HCT116 (cell line): ENCODE data around the gene PIGQ.

ENCODE experiments used
- CEBPB ChIP-seq: IDR thresholded peaks from 2 replicates; pipeline ENCODE4 v1.6.1; 2012; ENCODE audit warnings: low read depth
- CTCF ChIP-seq, 3 experiments: fragments of 200-600 bp in 1 of 3; sonication (generic) in 1 of 3; IDR thresholded peaks in 2 of 3; conservative IDR thresholded peaks in 1 of 3; 2 replicates each; pipeline ENCODE4 v1.5.1; 2012 to 2017; ENCODE audit warnings: low read depth in 2 of 3, low read length in 2 of 3, antibody characterized with exemption in 1 of 3, borderline replicate concordance in 1 of 3, control low read depth in 1 of 3, mild to moderate bottlenecking in 1 of 3, mixed read lengths in 1 of 3, mixed run types in 1 of 3, moderate library complexity in 1 of 3; ENCODE audit not compliant: insufficient read depth in 1 of 3
- ELF1 ChIP-seq: IDR thresholded peaks from 2 replicates; pipeline ENCODE4 v1.6.1; 2012; ENCODE audit warnings: low read depth, borderline replicate concordance
- EZH2 ChIP-seq: fragments of 200-600 bp; sonication (generic); IDR thresholded peaks from 2 replicates; pipeline ENCODE4 v1.6.1; 2017; ENCODE audit warnings: antibody characterized with exemption, mixed run types
- EZH2phosphoT487 ChIP-seq: fragments of 200-600 bp; IDR thresholded peaks from 2 replicates; pipeline ENCODE4 v1.6.1; 2018; ENCODE audit warnings: antibody characterized with exemption, borderline replicate concordance
- RAD21 ChIP-seq: IDR thresholded peaks from 2 replicates; pipeline ENCODE4 v1.6.1; 2012; ENCODE audit warnings: low read depth, mild to moderate bottlenecking
- ZFX ChIP-seq: fragments of 450-650 bp; IDR thresholded peaks from 2 replicates; pipeline ENCODE4 v1.6.1; 2017

GRCh38 chr16:609316-609715 lies 39.5 kb downstream of the PIGQ start:
- no peak for TF ChIP-seq CTCF (IDR thresholded peaks at IDR 0.05 in 2 of 3, conservative IDR thresholded peaks at IDR 0.05 in 1 of 3; ENCODE audit: borderline replicate concordance in 1 of 3, insufficient read depth in 1 of 3, low read depth in 2 of 3, low read length in 2 of 3)
- no peak for TF ChIP-seq EZH2phosphoT487
- TF ChIP-seq ZFX = no peak
- TF ChIP-seq RAD21 = no peak
- TF ChIP-seq EZH2 = no peak
- TF ChIP-seq CEBPB = no peak
- no peak for TF ChIP-seq ELF1
